IMR-90 (cell line): ENCODE results near the gene CYP46A1. TPM values are rescaled to one million over a fixed set of nuclear protein-coding genes. Genes with fewer than 3 reads are reported as not detected.

Source experiments
- ATAC-seq: fragments of 200-7000 bp; cut with Tn5 transposase; 2 replicates; pipeline ENCODE4 v1.9.1; 2020; ENCODE audit warnings: low read depth, mild to moderate bottlenecking, moderate library complexity
- BruUV-seq: library from RNA; stranded (reverse); fragments of 400-500 nt; replicated peaks from 2 replicates; lab custom pipeline; 2021; lab: Mats Ljungman, UMichigan
- CTCF ChIA-PET: fragments of 300-600 bp; formaldehyde crosslinking; extraction: SDS; loops from one replicate; lab custom pipeline; 2021; ENCODE audit warnings: antibody characterized with exemption; lab: Yijun Ruan, JAX
- POLR2A ChIA-PET: fragments of 300-600 bp; sonication (Branson Sonifier 250); formaldehyde crosslinking; loops from one replicate; lab custom pipeline; 2022; ENCODE audit warnings: antibody characterized with exemption; ENCODE audit not compliant: unreplicated experiment; lab: Charles Lee
- DNase-seq: peaks from one replicate; pipeline ENCODE4 v3.0.0; 2013
- H2AFZ ChIP-seq: replicated peaks from 2 replicates; pipeline ENCODE3; 2013; ENCODE audit warnings: low read length, mild to moderate bottlenecking; ENCODE audit not compliant: poor library complexity
- H2AK5ac ChIP-seq: 2 replicates; pipeline ENCODE4 v1.6.1; 2013; ENCODE audit warnings: low read depth, low read length, inconsistent platforms
- H2AK9ac ChIP-seq: replicated peaks from 2 replicates; pipeline ENCODE3; 2013; ENCODE audit warnings: mild to moderate bottlenecking, low read depth, low read length, moderate library complexity; ENCODE audit not compliant: poor library complexity
- H2BK120ac ChIP-seq: 2 replicates; pipeline ENCODE4 v1.6.1; 2013; ENCODE audit warnings: low read depth, low read length, inconsistent platforms
- H2BK15ac ChIP-seq: 3 replicates; pipeline ENCODE4 v1.6.1; 2013; ENCODE audit warnings: low read depth, low read length, inconsistent platforms
- H2BK20ac ChIP-seq: 2 replicates; pipeline ENCODE4 v1.6.1; 2013; ENCODE audit warnings: low read depth, mild to moderate bottlenecking, inconsistent platforms, low read length, moderate library complexity
- H2BK5ac ChIP-seq: 2 replicates; pipeline ENCODE4 v1.6.1; 2013; ENCODE audit warnings: mild to moderate bottlenecking, low read depth, low read length, inconsistent platforms; ENCODE audit not compliant: poor library complexity, severe bottlenecking
- H3K14ac ChIP-seq: replicated peaks from 2 replicates; pipeline ENCODE4 v1.6.1; 2013; ENCODE audit warnings: low read depth, low read length, inconsistent platforms
- H3K18ac ChIP-seq: 2 replicates; pipeline ENCODE4 v1.6.1; 2013; ENCODE audit warnings: low read depth, low read length, control low read depth
- H3K23ac ChIP-seq: 2 replicates; pipeline ENCODE4 v1.6.1; 2013; ENCODE audit warnings: low read depth, low read length, inconsistent platforms
- H3K27ac ChIP-seq: 2 replicates; pipeline ENCODE4 v1.5.1; 2013; ENCODE audit warnings: mild to moderate bottlenecking, control low read depth, low read length; ENCODE audit not compliant: insufficient read depth
- H3K27me3 ChIP-seq: 2 replicates; pipeline ENCODE4 v1.6.1; 2013; ENCODE audit warnings: low read length; ENCODE audit not compliant: control insufficient read depth, insufficient read depth
- H3K36me3 ChIP-seq: 2 replicates; pipeline ENCODE4 v1.6.1; 2013; ENCODE audit warnings: low read length, mixed read lengths; ENCODE audit not compliant: control insufficient read depth, insufficient read depth
- H3K4ac ChIP-seq: 2 replicates; pipeline ENCODE4 v1.6.1; 2013; ENCODE audit warnings: low read depth, low read length, inconsistent platforms
- H3K4me1 ChIP-seq: 2 replicates; pipeline ENCODE4 v1.6.1; 2013; ENCODE audit warnings: low read length, mixed read lengths; ENCODE audit not compliant: control insufficient read depth, insufficient read depth
- H3K4me2 ChIP-seq: 2 replicates; pipeline ENCODE4 v1.6.1; 2013; ENCODE audit warnings: low read depth, mild to moderate bottlenecking, control low read depth, low read length, moderate library complexity
- H3K4me3 ChIP-seq: 2 replicates; pipeline ENCODE4 v1.5.1; 2013; ENCODE audit warnings: low read depth, mild to moderate bottlenecking, control low read depth, low read length, moderate library complexity; ENCODE audit not compliant: insufficient read depth
- H3K56ac ChIP-seq: 2 replicates; pipeline ENCODE4 v1.6.1; 2013; ENCODE audit warnings: low read length, inconsistent platforms; ENCODE audit not compliant: insufficient read depth; ENCODE audit errors: extremely low read depth
- H3K79me1 ChIP-seq, 2 experiments: 2 replicates each; pipeline ENCODE4 v1.6.1; 2013; ENCODE audit warnings: low read length in 2 of 2, inconsistent platforms in 1 of 2, low read depth in 1 of 2
- H3K9ac ChIP-seq: 2 replicates; pipeline ENCODE4 v1.6.1; 2013; ENCODE audit warnings: low read depth, low read length, control low read depth
- H3K9me1 ChIP-seq: 2 replicates; pipeline ENCODE4 v1.6.1; 2013; ENCODE audit warnings: low read length, inconsistent platforms; ENCODE audit not compliant: insufficient read depth
- H3K9me3 ChIP-seq: 2 replicates; pipeline ENCODE4 v1.6.1; 2013; ENCODE audit warnings: low read length; ENCODE audit not compliant: control insufficient read depth, insufficient read depth
- H4K20me1 ChIP-seq: 2 replicates; pipeline ENCODE4 v1.6.1; 2013; ENCODE audit warnings: low read length, inconsistent platforms; ENCODE audit not compliant: insufficient read depth
- H4K5ac ChIP-seq: 2 replicates; pipeline ENCODE4 v1.6.1; 2013; ENCODE audit warnings: mild to moderate bottlenecking, low read depth, low read length, control low read depth
- H4K8ac ChIP-seq, 2 experiments: 2 replicates each; pipeline ENCODE4 v1.6.1; 2013; ENCODE audit warnings: low read depth in 2 of 2, low read length in 2 of 2, control low read depth in 1 of 2, inconsistent platforms in 1 of 2
- H4K91ac ChIP-seq: 2 replicates; pipeline ENCODE4 v1.6.1; 2013; ENCODE audit warnings: low read depth, low read length, inconsistent platforms; ENCODE audit not compliant: insufficient read depth
- BHLHE40 ChIP-seq: fragments of 150-350 bp; IDR thresholded peaks from 2 replicates; pipeline ENCODE4 v1.6.1; 2016; ENCODE audit warnings: mild to moderate bottlenecking, low read depth, low read length
- CEBPB ChIP-seq: IDR thresholded peaks from 2 replicates; pipeline ENCODE4 v1.6.1; 2012; ENCODE audit warnings: low read depth, low read length, improper control_type of control experiment
- CHD1 ChIP-seq: IDR thresholded peaks from 2 replicates; pipeline ENCODE4 v1.6.1; 2012; ENCODE audit warnings: low read depth, low read length, improper control_type of control experiment
- FOS ChIP-seq: fragments of 150-350 bp; IDR thresholded peaks from 2 replicates; pipeline ENCODE4 v1.6.1; 2016; ENCODE audit warnings: low read depth, low read length
- MAFK ChIP-seq: IDR thresholded peaks from 2 replicates; pipeline ENCODE4 v1.6.1; 2012; ENCODE audit warnings: low read depth, low read length, improper control_type of control experiment
- MAZ ChIP-seq: IDR thresholded peaks from 2 replicates; pipeline ENCODE4 v1.6.1; 2012; ENCODE audit warnings: low read depth, mild to moderate bottlenecking, low read length, improper control_type of control experiment, moderate library complexity, borderline replicate concordance
- MXI1 ChIP-seq: IDR thresholded peaks from 2 replicates; pipeline ENCODE4 v1.6.1; 2012; ENCODE audit warnings: low read depth, mild to moderate bottlenecking, low read length, moderate library complexity, borderline replicate concordance
- NFE2L2 ChIP-seq: fragments of 150-350 bp; IDR thresholded peaks from 2 replicates; pipeline ENCODE4 v1.6.1; 2016; ENCODE audit warnings: low read depth, mild to moderate bottlenecking, low read length
- RAD21 ChIP-seq: IDR thresholded peaks from 2 replicates; pipeline ENCODE4 v1.6.1; 2012; ENCODE audit warnings: low read length, improper control_type of control experiment
- RCOR1 ChIP-seq: IDR thresholded peaks from 2 replicates; pipeline ENCODE4 v1.6.1; 2012; ENCODE audit warnings: mild to moderate bottlenecking, low read length, improper control_type of control experiment; ENCODE audit not compliant: insufficient replicate concordance
- RFX5 ChIP-seq: IDR thresholded peaks from 2 replicates; pipeline ENCODE4 v1.8.0; 2012; ENCODE audit warnings: low read depth, mild to moderate bottlenecking, low read length, moderate library complexity
- SMC3 ChIP-seq: fragments of 150-350 bp; IDR thresholded peaks from 2 replicates; pipeline ENCODE4 v1.6.1; 2016; ENCODE audit warnings: low read depth, mild to moderate bottlenecking, antibody characterized with exemption, low read length, moderate library complexity
- WGBS, 2 experiments: methylation state at CpG; one replicate each; pipeline versions ENCODE4 v1.1.5 to v1.1.7; 2013; ENCODE audit warnings: missing lambda C conversion rate in 2 of 2; ENCODE audit not compliant: insufficient read length in 1 of 2; ENCODE audit errors: extremely low coverage in 2 of 2; 5-methylcytosine and 5-hydroxymethylcytosine counted together
- dilution Hi-C: fragments of 300-500 bp; cut with HindIII; formaldehyde crosslinking; loops from one replicate; pipeline ENCODE4 v1.14.3; 2018; ENCODE audit warnings: low sequenced_read_pairs; ENCODE audit not compliant: unreplicated experiment
- in situ Hi-C: fragments of 300-500 bp; cut with MboI; formaldehyde crosslinking; loops from 3 replicates; pipeline ENCODE4 v1.14.3; 2019; ENCODE audit warnings: low sequenced_read_pairs, inconsistent platforms, mixed read lengths
- intact Hi-C: fragments of 100-400 bp; cut with micrococcal nuclease; formaldehyde crosslinking; loops from 2 replicates; pipeline ENCODE4 v1.10.0; 2022
- polyA plus RNA-seq, 3 experiments: library from polyadenylated mRNA; depleted of rRNA; stranded (reverse); fragments of >200 nt; gene quantifications; 2 replicates each; pipeline ENCODE4 v1.2.3, GENCODE V29; 2012; ENCODE audit warnings: low replicate concordance in 1 of 3
- total RNA-seq: library from RNA; depleted of rRNA; stranded (reverse); fragments of >200 nt; gene quantifications from 2 replicates; pipeline ENCODE4 v1.2.3, GENCODE V29; 2012
- TF ChIP-seq, protein P1 (sequence below): fragments of 150-350 bp; IDR thresholded peaks from 2 replicates; pipeline ENCODE4 v1.6.1; 2017; ENCODE audit warnings: mild to moderate bottlenecking, antibody characterized with exemption, low read length, low read depth
- TF ChIP-seq, protein P2 (sequence below): conservative IDR thresholded peaks from 2 replicates; pipeline ENCODE4 v1.5.1; 2012; ENCODE audit warnings: mild to moderate bottlenecking, low read depth, low read length, improper control_type of control experiment

The CYP46A1 gene
- total and polyA plus RNA-seq, 2 of the 4 experiments (the other 2 are of a cell fraction) = 0.18 to 0.31 TPM

DNA sequence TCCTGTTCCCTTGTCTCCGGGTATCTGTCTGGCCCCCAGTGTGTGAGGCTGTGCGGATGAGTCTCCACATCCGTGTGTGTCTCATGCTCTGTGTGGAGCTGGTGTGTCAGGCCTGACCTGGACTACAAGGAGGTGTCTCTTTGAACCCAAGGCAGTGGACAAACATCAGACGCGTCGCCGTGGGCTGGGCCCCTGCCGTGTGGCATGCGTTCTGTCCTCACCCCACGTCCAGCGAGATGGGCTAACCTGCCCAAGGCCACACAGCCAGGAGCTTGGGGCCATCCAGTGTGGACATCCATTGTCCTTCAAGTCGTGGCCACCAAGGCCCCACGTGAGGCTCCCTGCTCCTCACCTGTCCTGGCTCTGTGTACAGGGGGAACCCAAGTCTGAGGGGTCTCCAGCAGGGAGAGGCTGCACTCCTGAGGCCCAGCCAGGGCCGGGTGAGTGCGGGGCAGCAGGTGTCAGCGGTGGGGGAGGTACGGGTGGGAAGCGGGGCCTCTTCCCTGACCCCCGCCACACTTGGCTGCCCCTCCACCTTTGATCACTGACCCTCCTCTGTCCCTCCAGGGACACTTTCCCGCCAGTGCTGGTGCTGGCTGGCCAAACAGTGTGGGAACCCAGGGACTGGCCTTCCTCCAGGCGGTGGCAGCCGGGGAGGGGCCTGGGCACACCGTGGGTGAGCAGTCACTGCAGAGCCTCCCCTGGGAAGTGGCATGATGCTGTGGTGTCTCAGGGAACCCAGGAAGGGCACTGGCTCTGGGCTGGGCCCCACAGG lies 48.5 kb downstream of the CYP46A1 start:
- Histone ChIP-seq H2AFZ (no peak overlapping the region), H3K4me1 (peaks cover 10% of the 10 kb centered on the region), H3K9ac (no peak overlapping the region), H3K18ac (no peak overlapping the region), H3K79me1 (no peaks in the 10 kb centered on the region), H3K4me3 (no peak overlapping the region), H2BK5ac (no peak overlapping the region), H3K9me3 (no peaks in the 10 kb centered on the region), H3K36me3 (no peaks in the 10 kb centered on the region), H2BK120ac (peak overlapping the region; percentile 32), H3K14ac (no peak overlapping the region), H3K9me1 (peaks cover 7% of the 10 kb centered on the region; the same call in 1 of the 2 replicates), H3K27me3 (no peaks in the 10 kb centered on the region; the same call in 1 of the 2 replicates), H3K56ac (no peak overlapping the region), H3K23ac (no peak overlapping the region), H2AK9ac (peak overlapping the region; percentile 37), H4K20me1 (no peaks in the 10 kb centered on the region), H3K4ac (peak overlapping the region; percentile 47; the same call in 1 of the 2 replicates), H2BK20ac (no peak overlapping the region), H2BK15ac (no peak overlapping the region), H3K27ac (no peak overlapping the region), H4K5ac (no peak overlapping the region), H3K4me2 (no peak overlapping the region), H2AK5ac (peak overlapping the region; percentile 54; the same call in 1 of the 2 replicates), H4K8ac (no peak overlapping the region), H4K91ac (no peak overlapping the region)
- DNase-seq = no peak
- dilution Hi-C loops = no loop called here
- ChIA-PET POLR2A (interaction anchor here (0.5 kb wide), 1 partner anchor 15 kb away, joined by 3 read pairs; no protein-coding TSS in a partner anchor), CTCF (no interaction called here)
- in situ Hi-C loops = no loop called here
- intact Hi-C loops = loop anchor here (5.0 kb wide), 1 partner anchor 75 kb away; no protein-coding TSS in a partner anchor
- ATAC-seq = no peak
- WGBS, 2 experiments = 87% methylated on average over 7 of the region's 23 CpGs; no CpG with 5 or more reads in 1 of the 2 experiments
- no TSS peak for BruUV-seq
- TF ChIP-seq RAD21 = no peak
- TF ChIP-seq, protein P1, sequence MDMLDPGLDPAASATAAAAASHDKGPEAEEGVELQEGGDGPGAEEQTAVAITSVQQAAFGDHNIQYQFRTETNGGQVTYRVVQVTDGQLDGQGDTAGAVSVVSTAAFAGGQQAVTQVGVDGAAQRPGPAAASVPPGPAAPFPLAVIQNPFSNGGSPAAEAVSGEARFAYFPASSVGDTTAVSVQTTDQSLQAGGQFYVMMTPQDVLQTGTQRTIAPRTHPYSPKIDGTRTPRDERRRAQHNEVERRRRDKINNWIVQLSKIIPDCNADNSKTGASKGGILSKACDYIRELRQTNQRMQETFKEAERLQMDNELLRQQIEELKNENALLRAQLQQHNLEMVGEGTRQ = no peak
- TF ChIP-seq NFE2L2 = no peak
- TF ChIP-seq RFX5 = no peak
- TF ChIP-seq CEBPB = no peak
- no peak for TF ChIP-seq SMC3
- no peak for TF ChIP-seq MAZ
- TF ChIP-seq, protein P2, sequence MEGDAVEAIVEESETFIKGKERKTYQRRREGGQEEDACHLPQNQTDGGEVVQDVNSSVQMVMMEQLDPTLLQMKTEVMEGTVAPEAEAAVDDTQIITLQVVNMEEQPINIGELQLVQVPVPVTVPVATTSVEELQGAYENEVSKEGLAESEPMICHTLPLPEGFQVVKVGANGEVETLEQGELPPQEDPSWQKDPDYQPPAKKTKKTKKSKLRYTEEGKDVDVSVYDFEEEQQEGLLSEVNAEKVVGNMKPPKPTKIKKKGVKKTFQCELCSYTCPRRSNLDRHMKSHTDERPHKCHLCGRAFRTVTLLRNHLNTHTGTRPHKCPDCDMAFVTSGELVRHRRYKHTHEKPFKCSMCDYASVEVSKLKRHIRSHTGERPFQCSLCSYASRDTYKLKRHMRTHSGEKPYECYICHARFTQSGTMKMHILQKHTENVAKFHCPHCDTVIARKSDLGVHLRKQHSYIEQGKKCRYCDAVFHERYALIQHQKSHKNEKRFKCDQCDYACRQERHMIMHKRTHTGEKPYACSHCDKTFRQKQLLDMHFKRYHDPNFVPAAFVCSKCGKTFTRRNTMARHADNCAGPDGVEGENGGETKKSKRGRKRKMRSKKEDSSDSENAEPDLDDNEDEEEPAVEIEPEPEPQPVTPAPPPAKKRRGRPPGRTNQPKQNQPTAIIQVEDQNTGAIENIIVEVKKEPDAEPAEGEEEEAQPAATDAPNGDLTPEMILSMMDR = no peak
- no peak for TF ChIP-seq BHLHE40
- TF ChIP-seq RCOR1 = no peak
- TF ChIP-seq MXI1 = no peak
- no peak for TF ChIP-seq CHD1
- TF ChIP-seq MAFK = no peak
- TF ChIP-seq FOS = no peak
